ENCODE data around the gene TSPEAR.

TSPEAR gene

DNA sequence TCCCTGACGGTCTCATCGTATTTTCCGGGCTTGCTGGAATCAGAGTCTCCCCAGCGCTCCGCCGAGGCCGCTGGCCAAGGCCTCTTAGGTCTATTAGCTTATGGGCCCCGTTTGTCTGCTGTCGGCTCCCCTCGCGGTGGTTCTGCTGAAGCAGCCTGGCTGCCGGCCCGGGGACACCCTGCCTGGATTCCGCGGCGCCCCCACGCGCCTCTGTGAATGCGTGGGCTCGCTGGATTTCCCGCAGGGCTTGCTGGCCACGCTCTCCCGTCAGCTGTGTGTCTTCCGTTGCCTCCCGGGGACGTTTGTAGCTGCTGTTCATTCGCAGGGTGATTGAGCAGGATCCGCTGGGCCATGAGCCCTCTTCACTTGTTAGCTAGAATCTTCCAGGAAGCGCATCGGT lies 247.6 kb downstream of the TSPEAR start:
- DNase-seq (ENCODE audit: low read depth in 3 of 3) = no peak

GRCh38 chr21:44462834-44463200 lies 248.6 kb downstream of the TSPEAR start:
- DNase-seq (ENCODE audit: low read depth in 3 of 3) = no peak

GRCh38 chr21:44462086-44462833 lies 249.1 kb downstream of the TSPEAR start:
- DNase-seq (ENCODE audit: low read depth in 3 of 3) = no peak

GRCh38 chr21:44461464-44462001 lies 249.8 kb downstream of the TSPEAR start:
- no peak for DNase-seq (ENCODE audit: low read depth in 3 of 3)

DNA sequence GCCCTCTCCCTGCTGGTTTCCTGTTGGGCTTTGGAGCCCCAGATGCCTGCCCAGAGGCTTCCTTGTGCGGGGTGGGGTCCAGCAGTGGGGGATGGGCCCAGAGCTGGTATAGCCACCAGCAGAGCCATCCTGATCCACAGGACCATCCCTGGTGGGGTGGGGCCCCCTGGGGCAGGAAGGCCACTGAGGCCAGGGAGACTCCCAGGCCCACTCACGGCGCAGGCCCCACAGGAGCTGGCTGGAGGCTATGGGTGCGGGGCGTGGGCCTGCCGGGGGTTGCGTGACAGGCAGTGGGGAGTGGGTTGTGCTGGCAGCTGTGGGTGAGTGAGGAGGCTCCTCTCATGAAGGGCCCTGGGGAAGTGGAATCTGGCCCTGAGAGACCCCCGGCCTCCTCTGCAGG lies 250.4 kb downstream of the TSPEAR start:
- DNase-seq (ENCODE audit: low read depth in 3 of 3) = no peak

- no peak for DNase-seq (ENCODE audit: low read depth in 3 of 3)
Measured at GRCh38 chr21:44460441-44460755, 251.0 kb downstream of the TSPEAR start.

GRCh38 chr21:44459712-44460440 lies 251.5 kb downstream of the TSPEAR start:
- DNase-seq (ENCODE audit: low read depth in 3 of 3) = no peak

DNA sequence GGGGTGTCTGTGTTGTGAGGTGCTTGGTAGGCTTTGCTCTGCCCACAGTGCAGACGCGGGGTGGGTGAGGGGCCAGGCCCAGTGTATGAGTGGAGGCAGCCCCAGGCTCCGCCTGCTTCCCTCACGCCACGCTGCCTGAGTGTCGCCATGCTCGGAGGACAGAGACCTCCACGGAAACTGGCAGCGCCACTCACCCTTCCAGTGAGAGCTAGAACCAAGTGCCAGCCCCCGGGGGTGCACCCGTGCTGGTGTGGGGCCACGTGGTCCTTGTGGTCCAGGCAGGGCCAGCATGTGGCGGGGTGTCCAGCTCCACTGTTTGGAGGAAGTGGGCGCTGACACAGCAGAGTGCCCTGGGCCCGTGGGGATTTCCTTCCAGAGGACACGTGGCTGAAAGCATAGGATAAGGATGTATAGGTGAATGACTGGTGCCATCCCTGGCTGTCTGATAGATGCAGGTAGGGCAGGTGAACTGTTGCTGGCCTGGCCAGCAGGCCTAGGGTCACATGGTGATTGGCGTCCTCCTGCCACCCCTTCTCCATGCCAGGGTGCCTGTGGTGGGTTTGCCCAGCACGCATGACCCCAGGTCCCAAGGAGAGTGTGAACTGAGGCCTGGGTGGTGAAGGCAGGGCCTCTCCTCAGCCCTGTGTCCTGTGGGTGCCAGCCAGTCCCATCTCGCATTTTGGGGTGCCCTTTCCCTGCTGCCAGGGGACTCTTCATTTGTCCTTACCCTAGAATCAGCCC lies 252.2 kb downstream of the TSPEAR start:
- DNase-seq (ENCODE audit: low read depth in 3 of 3) = no peak

- DNase-seq (ENCODE audit: low read depth in 3 of 3) = no peak
Measured at GRCh38 chr21:44456915-44457736, 254.2 kb downstream of the TSPEAR start.

DNA sequence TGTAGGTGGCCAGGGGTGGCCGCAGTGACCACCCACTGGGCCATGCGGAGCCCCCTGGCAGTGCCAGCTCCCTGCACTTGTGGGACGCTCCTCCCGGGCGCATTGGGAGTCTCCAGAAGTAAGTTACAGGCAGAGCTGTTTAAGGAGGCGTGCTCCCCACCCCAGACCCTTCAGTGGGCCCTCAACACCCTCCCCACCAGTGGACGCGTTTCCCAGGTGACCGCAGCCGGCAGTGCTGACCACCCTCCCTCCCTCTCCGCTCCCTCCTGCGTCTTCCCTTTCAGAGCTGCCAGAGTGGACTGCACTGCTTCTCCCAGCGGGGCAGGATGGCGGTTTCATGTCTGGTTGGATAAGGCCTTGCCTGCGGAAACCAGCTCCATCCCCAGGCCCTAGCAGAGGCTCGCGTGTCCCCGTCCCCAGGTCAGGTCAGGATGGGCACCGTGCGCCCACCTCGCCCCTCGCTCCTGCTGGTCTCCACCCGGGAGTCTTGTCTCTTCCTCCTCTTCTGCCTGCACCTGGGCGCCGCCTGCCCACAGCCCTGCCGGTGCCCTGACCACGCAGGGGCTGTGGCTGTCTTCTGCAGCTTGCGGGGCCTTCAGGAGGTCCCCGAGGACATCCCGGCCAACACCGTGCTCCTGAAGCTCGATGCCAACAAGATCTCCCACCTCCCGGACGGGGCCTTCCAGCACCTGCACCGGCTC lies 255.0 kb downstream of the TSPEAR start:
- no peak for DNase-seq (ENCODE audit: low read depth in 3 of 3)

- peak in 1 of 3 donors; percentile 8 for DNase-seq (ENCODE audit: low read depth in 3 of 3)
Measured at GRCh38 chr21:44455524-44456213, 255.7 kb downstream of the TSPEAR start.

- DNase-seq (ENCODE audit: low read depth in 3 of 3) = peak; percentile 67 to 89 (median 72)
Measured at GRCh38 chr21:44454747-44455523, 256.4 kb downstream of the TSPEAR start, which contains the start of gene LRRC3. Gene LRRC3 (plus strand): TSS chr21:44455510. CDS start chr21:44456645, 1,135 bp downstream.

- DNase-seq (ENCODE audit: low read depth in 3 of 3) = no peak
Measured at GRCh38 chr21:44454058-44454457, 257.3 kb downstream of the TSPEAR start.

DNA sequence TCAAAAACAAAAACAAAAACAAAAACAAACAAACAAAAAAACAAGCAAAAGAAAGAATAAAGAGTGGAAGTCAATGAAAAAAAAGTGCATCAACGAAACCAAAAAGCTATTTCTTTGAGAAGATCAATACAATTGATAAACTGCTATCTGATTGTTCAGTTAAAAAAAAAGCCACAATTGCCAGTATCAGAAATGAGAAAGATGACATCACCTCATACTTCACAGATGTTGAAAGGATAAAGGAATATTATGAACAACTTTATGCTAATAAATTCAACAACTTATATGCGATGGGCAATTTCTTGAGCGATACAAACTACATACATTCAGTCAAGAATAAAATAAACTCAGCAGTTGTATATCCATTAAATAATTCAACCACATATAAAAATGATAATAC lies 258.3 kb downstream of the TSPEAR start:
- no peak for DNase-seq (ENCODE audit: low read depth in 3 of 3)

DNA sequence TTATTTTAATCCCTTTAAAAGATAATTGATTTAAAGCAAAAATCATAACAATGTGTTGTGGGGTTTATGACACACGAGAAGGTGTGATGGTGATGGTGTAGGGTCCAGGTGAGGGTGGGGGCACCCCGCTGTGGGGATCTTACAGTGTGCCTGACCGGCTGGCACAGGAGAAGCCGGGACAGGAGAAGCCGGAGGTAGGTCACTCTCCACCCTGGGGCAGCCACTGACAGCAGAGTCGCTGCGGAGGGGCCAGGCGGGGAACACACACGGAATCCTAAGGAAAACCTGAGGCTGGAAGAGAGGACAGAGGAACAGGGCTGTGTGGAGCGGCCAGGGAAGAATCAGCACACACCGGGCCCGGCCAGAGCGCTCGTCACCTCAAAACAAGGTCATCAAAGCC lies 260.4 kb downstream of the TSPEAR start:
- no peak for DNase-seq (ENCODE audit: low read depth in 3 of 3)

DNA sequence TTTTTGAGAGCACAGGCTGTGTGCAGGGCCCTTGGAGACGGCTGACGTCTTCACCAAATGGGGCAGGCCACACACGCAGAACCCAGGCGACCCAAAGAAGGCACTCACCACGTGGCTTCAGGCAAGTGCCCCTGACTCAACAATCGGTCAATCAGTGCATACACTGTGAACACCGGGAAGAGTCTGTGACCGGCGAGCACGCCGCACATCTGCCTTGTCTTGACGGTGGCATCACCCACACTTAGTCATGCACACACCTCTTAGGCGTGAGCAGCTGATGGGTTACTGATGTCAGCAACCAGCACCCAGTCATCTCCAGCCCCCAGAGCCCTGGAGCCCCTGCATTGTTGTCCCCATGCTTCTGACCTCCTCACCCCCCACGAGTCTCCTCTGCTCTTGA lies 261.0 kb downstream of the TSPEAR start:
- no peak for DNase-seq (ENCODE audit: low read depth in 3 of 3)

DNA sequence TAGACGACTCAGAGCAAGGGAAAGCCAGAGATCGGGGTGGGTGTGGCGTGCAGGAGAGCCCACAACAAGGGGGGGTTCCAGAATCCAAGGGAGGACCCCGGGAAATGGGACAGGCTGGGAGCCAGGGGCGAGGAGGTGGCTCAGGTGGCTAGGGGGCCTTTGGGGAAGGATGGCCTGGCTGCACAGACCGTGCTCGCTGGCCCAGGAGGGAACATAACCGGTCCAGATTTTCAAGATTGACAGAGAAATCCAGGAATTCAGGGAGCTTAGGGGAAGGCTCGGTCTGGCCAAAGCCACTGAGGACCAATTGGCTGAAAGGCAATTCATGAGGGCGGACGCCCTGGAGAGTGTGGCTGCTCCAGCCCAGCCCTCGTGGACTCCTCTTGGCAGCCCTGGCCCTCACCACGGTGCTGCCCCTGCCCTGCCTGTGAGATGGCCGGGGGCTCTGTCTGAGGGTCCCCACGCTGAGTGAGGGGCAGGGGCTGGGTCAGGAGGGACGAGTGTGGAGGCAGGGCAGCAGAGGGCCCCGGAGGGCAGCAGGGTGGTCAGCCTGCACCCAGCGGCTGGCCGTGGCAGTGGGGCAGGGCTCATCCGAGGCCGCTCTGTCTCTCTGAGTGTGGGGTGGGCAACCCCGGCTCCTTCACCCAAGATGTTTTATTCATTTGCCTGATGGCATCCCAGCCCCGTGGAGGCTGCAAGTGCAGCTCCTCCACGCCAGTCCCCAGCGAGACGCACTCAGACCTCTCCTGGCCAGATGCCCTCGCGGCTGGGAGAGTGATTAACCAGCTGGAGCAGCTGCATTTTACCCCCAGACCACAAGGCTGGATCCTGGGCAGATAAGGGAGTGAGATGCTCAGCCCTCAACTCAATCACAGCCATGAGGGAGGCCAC lies 261.7 kb downstream of the TSPEAR start:
- no peak for DNase-seq (ENCODE audit: low read depth in 3 of 3)

GRCh38 chr21:44448651-44449131 lies 262.7 kb downstream of the TSPEAR start:
- no peak for DNase-seq (ENCODE audit: low read depth in 3 of 3)
